Glutamatergic neuron (in vitro differentiated cells): Measurements from ENCODE around the gene AGTR1. TPM values are rescaled to one million over a fixed set of nuclear protein-coding genes. Genes with fewer than 3 reads are reported as not detected.

Experiments used
- DNase-seq: peaks from one replicate; pipeline ENCODE4 v3.0.0; 2022
- H3K27ac Mint-ChIP-seq: one replicate; pipeline ENCODE4 v1.8.0; 2020; ENCODE audit warnings: mild to moderate bottlenecking, mixed read lengths, inconsistent platforms; ENCODE audit not compliant: unreplicated experiment
- H3K27me3 Mint-ChIP-seq: one replicate; pipeline ENCODE4 v1.8.0; 2020; ENCODE audit warnings: mild to moderate bottlenecking, moderate library complexity, mixed read lengths, inconsistent platforms; ENCODE audit not compliant: unreplicated experiment
- H3K36me3 Mint-ChIP-seq: one replicate; pipeline ENCODE4 v1.8.0; 2020; ENCODE audit warnings: mild to moderate bottlenecking, mixed read lengths, inconsistent platforms; ENCODE audit not compliant: unreplicated experiment
- H3K4me1 Mint-ChIP-seq: one replicate; pipeline ENCODE4 v1.8.0; 2020; ENCODE audit warnings: mild to moderate bottlenecking, low read depth, mixed read lengths, inconsistent platforms; ENCODE audit not compliant: unreplicated experiment
- H3K4me3 Mint-ChIP-seq: one replicate; pipeline ENCODE4 v1.8.0; 2020; ENCODE audit warnings: mild to moderate bottlenecking, mixed read lengths, inconsistent platforms; ENCODE audit not compliant: unreplicated experiment
- H3K9me3 Mint-ChIP-seq: one replicate; pipeline ENCODE4 v1.8.0; 2020; ENCODE audit warnings: mild to moderate bottlenecking, moderate library complexity, mixed read lengths, inconsistent platforms; ENCODE audit not compliant: unreplicated experiment
- CTCF ChIP-seq: fragments of 200-600 bp; sonication (generic); IDR thresholded peaks from one replicate; pipeline ENCODE4 v1.5.0; 2021; ENCODE audit not compliant: partially characterized antibody, unreplicated experiment
- total RNA-seq: library from RNA; stranded (reverse); fragmentation: NEBNext Ultra II Directional; extraction: Animal tissue kit (Norgen Biotek cat#: 25700); gene quantifications from one replicate; pipeline ENCODE4 v1.2.1, GENCODE V29; 2021; ENCODE audit not compliant: unreplicated experiment

Gene AGTR1
- total RNA-seq, 1 donor from 2014 or later = not detected

- Mint-ChIP-seq H3K27ac (no peak overlapping the region), H3K9me3 (no peaks in the 10 kb centered on the region), H3K36me3 (no peaks in the 10 kb centered on the region), H3K27me3 (no peaks in the 10 kb centered on the region), H3K4me3 (no peak overlapping the region), H3K4me1 (no peaks in the 10 kb centered on the region)
- DNase-seq = no peak
- TF ChIP-seq CTCF = no peak
These were observed 12.0 kb downstream of the AGTR1 start for GRCh38 chr3:148709560-148710253.

- no peak overlapping the region for H3K4me3 Mint-ChIP-seq
- DNase-seq = no peak
- no peak for TF ChIP-seq CTCF
- no peaks in the 10 kb centered on the region for H3K4me1 Mint-ChIP-seq
- no peaks in the 10 kb centered on the region for H3K36me3 Mint-ChIP-seq
- no peaks in the 10 kb centered on the region for H3K9me3 Mint-ChIP-seq
- no peaks in the 10 kb centered on the region for H3K27me3 Mint-ChIP-seq
- no peak overlapping the region for H3K27ac Mint-ChIP-seq
These were observed 13.0 kb downstream of the AGTR1 start for GRCh38 chr3:148710665-148711064.

- Mint-ChIP-seq H3K36me3 (no peaks in the 10 kb centered on the region), H3K27ac (no peak overlapping the region), H3K27me3 (no peaks in the 10 kb centered on the region), H3K9me3 (no peaks in the 10 kb centered on the region), H3K4me3 (no peak overlapping the region), H3K4me1 (no peaks in the 10 kb centered on the region)
- no peak for DNase-seq
- no peak for TF ChIP-seq CTCF
These were observed 14.4 kb downstream of the AGTR1 start for GRCh38 chr3:148711981-148712666.

- TF ChIP-seq CTCF = no peak
- H3K27me3 Mint-ChIP-seq = no peaks in the 10 kb centered on the region
- H3K4me3 Mint-ChIP-seq = no peak overlapping the region
- H3K9me3 Mint-ChIP-seq = no peaks in the 10 kb centered on the region
- no peaks in the 10 kb centered on the region for H3K4me1 Mint-ChIP-seq
- H3K36me3 Mint-ChIP-seq = no peaks in the 10 kb centered on the region
- no peak for DNase-seq
- H3K27ac Mint-ChIP-seq = no peak overlapping the region
These were observed 16.8 kb downstream of the AGTR1 start for GRCh38 chr3:148714521-148714920.

- H3K27ac Mint-ChIP-seq = no peak overlapping the region
These were observed 19.0 kb downstream of the AGTR1 start for GRCh38 chr3:148716657-148717056.

More at GRCh38 chr3:148716657-148717056, 19.0 kb downstream of the AGTR1 start:
- Mint-ChIP-seq H3K36me3 (no peaks in the 10 kb centered on the region), H3K27me3 (no peaks in the 10 kb centered on the region), H3K4me1 (no peaks in the 10 kb centered on the region), H3K4me3 (no peak overlapping the region), H3K9me3 (no peaks in the 10 kb centered on the region)
- no peak for DNase-seq
- TF ChIP-seq CTCF = peak; percentile 17
